OCI-LY3 (cell line): Measurements from ENCODE around the gene CST4.

Experiments
- CTCF ChIP-seq: fragments of 200-600, 300-600 bp; sonication (generic); IDR thresholded peaks from 2 replicates; pipeline ENCODE4 v1.5.1; 2014; ENCODE audit warnings: antibody characterized with exemption, low read length, low read depth
- EZH2phosphoT487 ChIP-seq: fragments of 200-600 bp; shearing (Covaris generic); IDR thresholded peaks from 2 replicates; pipeline ENCODE4 v1.6.1; 2018; ENCODE audit warnings: antibody characterized with exemption, mixed run types, low read depth

DNA sequence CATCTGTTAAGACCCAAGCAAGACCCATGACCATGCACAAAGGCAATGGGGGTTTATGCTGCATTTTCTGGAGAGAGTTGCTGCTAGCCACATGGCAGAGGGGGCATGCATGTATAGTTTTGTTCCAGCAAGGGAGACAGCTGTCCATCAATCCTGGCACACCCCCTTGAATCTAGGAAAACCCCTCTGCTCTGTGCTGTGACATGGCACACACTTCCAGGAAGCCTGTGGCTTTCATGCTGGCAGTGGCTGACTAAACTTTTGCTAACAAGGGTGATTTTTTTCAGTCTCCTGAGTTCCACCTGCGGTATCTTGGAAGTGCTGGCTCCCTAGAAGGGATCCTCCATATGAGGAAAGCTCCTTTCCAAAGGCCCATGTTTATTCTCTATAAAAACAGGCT lies 9.1 kb upstream of the CST4 start:
- TF ChIP-seq CTCF (no peak), EZH2phosphoT487 (no peak)
